Neuronal stem cell (in vitro differentiated cells): Measurements from ENCODE around the gene CYS1. TPM values are rescaled to one million over a fixed set of nuclear protein-coding genes. Genes with fewer than 3 reads are reported as not detected.

Source experiments
- DNase-seq: peaks from one replicate; pipeline ENCODE4 v3.0.0-alpha.2; 2013; ENCODE audit warnings: low spot score
- H2AFZ ChIP-seq: one replicate; pipeline ENCODE4 v1.6.1; 2013; ENCODE audit warnings: mild to moderate bottlenecking, low read length, inconsistent platforms
- H2AK5ac ChIP-seq: 2 replicates; pipeline ENCODE4 v1.6.1; 2013; ENCODE audit warnings: low read depth, mild to moderate bottlenecking, inconsistent platforms, low read length, moderate library complexity, mixed read lengths
- H2BK120ac ChIP-seq: 2 replicates; pipeline ENCODE4 v1.6.1; 2013; ENCODE audit warnings: low read depth, mild to moderate bottlenecking, inconsistent platforms, low read length, moderate library complexity, mixed read lengths
- H2BK12ac ChIP-seq: one replicate; pipeline ENCODE4 v1.6.1; 2013; ENCODE audit warnings: low read length, inconsistent platforms
- H2BK15ac ChIP-seq: 2 replicates; pipeline ENCODE4 v1.6.1; 2013; ENCODE audit warnings: mild to moderate bottlenecking, low read length, inconsistent platforms, mixed read lengths
- H2BK5ac ChIP-seq: one replicate; pipeline ENCODE4 v1.6.1; 2013; ENCODE audit warnings: inconsistent platforms, mild to moderate bottlenecking, low read length, moderate library complexity
- H3K14ac ChIP-seq: one replicate; pipeline ENCODE4 v1.6.1; 2013; ENCODE audit warnings: low read length, inconsistent platforms
- H3K18ac ChIP-seq: 2 replicates; pipeline ENCODE4 v1.6.1; 2013; ENCODE audit warnings: low read length, inconsistent platforms
- H3K23ac ChIP-seq: 2 replicates; pipeline ENCODE4 v1.6.1; 2013; ENCODE audit warnings: low read depth, mild to moderate bottlenecking, mixed read lengths, low read length, inconsistent platforms; ENCODE audit not compliant: poor library complexity
- H3K27ac ChIP-seq: replicated peaks from 3 replicates; pipeline ENCODE4 v1.5.1; 2013; ENCODE audit warnings: low read length, inconsistent platforms
- H3K27me3 ChIP-seq, 3 experiments: 2 replicates each; pipeline ENCODE4 v1.6.1; 2013; ENCODE audit warnings: low read length in 3 of 3, mild to moderate bottlenecking in 2 of 3, inconsistent platforms in 1 of 3, low read depth in 1 of 3, mixed read lengths in 1 of 3, moderate library complexity in 1 of 3; ENCODE audit not compliant: control insufficient read depth in 3 of 3, insufficient read depth in 3 of 3
- H3K36me3 ChIP-seq, 2 donors: replicated peaks in 1 of 2; 2 replicates each; pipeline ENCODE4 v1.6.1; 2013; ENCODE audit warnings: low read length in 2 of 2; ENCODE audit not compliant: control insufficient read depth in 2 of 2, insufficient read depth in 2 of 2
- H3K4ac ChIP-seq: 2 replicates; pipeline ENCODE4 v1.6.1; 2013; ENCODE audit warnings: inconsistent platforms, mild to moderate bottlenecking, low read length, moderate library complexity
- H3K4me1 ChIP-seq, 2 donors: 1 replicate in 1 of 2; 2 replicates in 1 of 2; pipeline ENCODE4 v1.6.1; 2013; ENCODE audit warnings: low read length in 2 of 2, low read depth in 1 of 2; ENCODE audit not compliant: control insufficient read depth in 2 of 2, insufficient read depth in 1 of 2
- H3K4me2 ChIP-seq: one replicate; pipeline ENCODE4 v1.6.1; 2013; ENCODE audit warnings: mild to moderate bottlenecking, low read length, inconsistent platforms; ENCODE audit not compliant: insufficient read depth, poor library complexity, severe bottlenecking
- H3K4me3 ChIP-seq, 2 donors: 2 replicates each; pipeline ENCODE4 v1.5.1; 2013; ENCODE audit warnings: low read length in 2 of 2, mild to moderate bottlenecking in 2 of 2, inconsistent platforms in 1 of 2, moderate library complexity in 1 of 2
- H3K79me1 ChIP-seq: one replicate; pipeline ENCODE4 v1.6.1; 2013; ENCODE audit warnings: low read depth, mild to moderate bottlenecking, inconsistent platforms, low read length, moderate library complexity
- H3K9ac ChIP-seq: one replicate; pipeline ENCODE4 v1.6.1; 2013; ENCODE audit warnings: mild to moderate bottlenecking, low read depth, low read length, inconsistent platforms; ENCODE audit not compliant: poor library complexity
- H3K9me3 ChIP-seq, 2 donors: replicated peaks in 1 of 2; 2 replicates each; pipeline versions ENCODE3 to v1.6.1; 2013; ENCODE audit warnings: low read length in 2 of 2, mild to moderate bottlenecking in 2 of 2, inconsistent platforms in 1 of 2, low read depth in 1 of 2, mixed read lengths in 1 of 2, moderate library complexity in 1 of 2; ENCODE audit not compliant: control insufficient read depth in 2 of 2, insufficient read depth in 1 of 2
- H4K8ac ChIP-seq: one replicate; pipeline ENCODE4 v1.6.1; 2013; ENCODE audit warnings: low read depth, mild to moderate bottlenecking, inconsistent platforms, low read length, moderate library complexity
- H4K91ac ChIP-seq: one replicate; pipeline ENCODE4 v1.6.1; 2013; ENCODE audit warnings: low read length, low read depth, mild to moderate bottlenecking, inconsistent platforms; ENCODE audit not compliant: poor library complexity
- WGBS, 2 donors: extraction: QIAGEN DNeasy Blood & Tissue Kit; methylation state at CpG; one replicate each; pipeline ENCODE4 v1.1.7; 2013; ENCODE audit warnings: missing lambda C conversion rate in 2 of 2, mixed read lengths in 1 of 2; ENCODE audit not compliant: insufficient read length in 2 of 2, insufficient replicate concordance in 1 of 2; ENCODE audit errors: extremely low coverage in 2 of 2; 5-methylcytosine and 5-hydroxymethylcytosine counted together
- small RNA-seq: library from polyadenylated mRNA; stranded (forward); fragments of <200 nt; extraction: miRNeasy Mini kit (QIAGEN cat#:217004); gene quantifications from one replicate; pipeline ENCODE3, GENCODE V24; 2013; ENCODE audit not compliant: insufficient read depth

CYS1 gene

DNA sequence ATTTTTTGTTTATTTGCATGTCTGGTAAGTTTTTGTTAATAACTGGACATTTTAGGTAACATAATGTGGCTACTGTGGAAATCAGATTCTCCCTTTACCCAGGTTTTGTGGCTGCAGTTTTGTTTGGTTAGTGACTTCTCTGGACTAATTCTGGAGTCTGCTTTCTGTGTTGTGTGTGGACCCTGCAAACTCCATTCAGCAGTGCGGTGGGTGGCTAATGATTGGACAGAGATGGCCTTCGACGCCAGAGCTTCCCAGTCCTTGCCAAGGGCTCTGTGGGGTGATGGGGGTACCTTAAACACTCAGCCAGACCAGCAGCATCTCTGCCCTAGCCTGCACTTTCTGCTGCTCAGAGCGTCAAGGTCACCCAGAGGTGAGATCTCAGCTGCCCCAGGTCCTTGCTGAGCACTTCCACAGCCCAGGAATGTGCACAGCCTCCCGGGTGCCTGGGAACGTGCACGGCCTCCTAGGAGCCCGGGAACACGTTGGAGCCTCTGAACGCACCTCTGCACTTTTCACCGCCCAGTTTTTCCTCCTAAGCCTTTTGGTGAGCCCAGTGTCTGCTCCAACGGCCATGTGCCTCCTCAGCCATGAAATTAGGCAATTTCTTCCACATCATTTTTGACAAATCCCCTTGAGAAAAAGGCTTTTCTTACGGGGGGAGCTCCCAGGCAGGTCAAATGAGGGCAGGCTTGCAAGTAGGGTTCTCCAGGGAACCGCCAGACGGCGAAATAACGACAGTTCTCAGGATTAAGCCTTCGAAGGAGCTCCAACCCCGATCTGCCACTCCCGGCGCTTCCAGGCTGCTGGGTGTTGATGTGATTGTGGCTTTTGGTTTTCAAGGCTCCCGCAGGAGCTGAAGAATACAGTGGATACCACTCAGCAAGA lies 72.0 kb downstream of the CYS1 start:
- H3K23ac ChIP-seq, result no peak overlapping the region
- peaks cover 0 to 1% (median 0%) of the 10 kb centered on the region in 3 experiments for H3K27me3 ChIP-seq
- no peak overlapping the region for H3K4me3 ChIP-seq
- no peak overlapping the region for H4K8ac ChIP-seq
- peaks cover 1 to 2% of the 10 kb centered on the region in 2 donors for H3K9me3 ChIP-seq
- no peak overlapping the region for H2BK15ac ChIP-seq
- no peak overlapping the region for H3K4ac ChIP-seq
- peak overlapping the region; percentile 23 for H3K18ac ChIP-seq
- DNase-seq, result no peak
- H2AFZ ChIP-seq, result no peak overlapping the region
- peaks cover 5 to 13% of the 10 kb centered on the region in 2 donors for H3K4me1 ChIP-seq
- H3K9ac ChIP-seq, result no peak overlapping the region
- H3K27ac ChIP-seq, result no peak overlapping the region
- H2BK120ac ChIP-seq, result no peak overlapping the region
- no peak overlapping the region for H3K4me2 ChIP-seq
- H3K79me1 ChIP-seq, result peaks cover 5% of the 10 kb centered on the region
- no peak overlapping the region for H4K91ac ChIP-seq
- no peak overlapping the region for H3K14ac ChIP-seq
- no peak overlapping the region for H2AK5ac ChIP-seq
- no CpG with 5 or more reads among the region's 22 CpGs for WGBS, 2 donors
- H2BK5ac ChIP-seq, result no peak overlapping the region
- H2BK12ac ChIP-seq, result no peak overlapping the region
- H3K36me3 ChIP-seq, result no peaks in the 10 kb centered on the region

DNA sequence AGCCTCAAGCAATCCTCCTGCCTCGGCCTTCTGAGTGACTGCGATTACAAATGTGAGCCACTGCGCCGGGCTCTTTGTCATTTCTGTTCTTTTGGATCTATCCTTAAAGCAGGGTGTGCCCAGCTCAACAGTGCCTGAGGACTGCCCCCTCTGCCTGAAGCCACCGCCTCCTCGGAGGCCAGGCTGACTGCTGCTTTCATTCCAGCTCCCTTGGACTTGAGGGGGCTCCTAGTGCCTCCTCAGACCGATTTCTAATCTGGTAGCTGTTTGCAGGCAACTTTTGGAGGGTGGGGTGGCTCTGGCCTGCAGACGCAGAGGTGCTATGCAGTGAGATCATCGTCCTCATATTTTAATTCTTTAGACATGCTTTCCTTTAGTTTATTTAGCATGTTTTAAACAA lies 72.8 kb downstream of the CYS1 start:
- Histone ChIP-seq H3K14ac (no peak overlapping the region), H3K9me3 (peaks cover 0 to 2% of the 10 kb centered on the region in 2 donors), H2AK5ac (no peak overlapping the region), H3K9ac (no peak overlapping the region), H3K4me2 (no peak overlapping the region), H3K4ac (no peak overlapping the region), H3K27ac (no peak overlapping the region), H2AFZ (peak overlapping the region; percentile 5), H2BK120ac (no peak overlapping the region), H3K36me3 (no peaks in the 10 kb centered on the region), H2BK15ac (no peak overlapping the region), H3K18ac (no peak overlapping the region), H3K4me1 (peaks cover 5 to 13% of the 10 kb centered on the region in 2 donors), H2BK12ac (no peak overlapping the region), H3K27me3 (peaks cover 0 to 1% (median 0%) of the 10 kb centered on the region in 3 experiments), H2BK5ac (no peak overlapping the region), H3K4me3 (no peak overlapping the region), H3K79me1 (peaks cover 4% of the 10 kb centered on the region), H3K23ac (no peak overlapping the region), H4K91ac (no peak overlapping the region), H4K8ac (no peak overlapping the region)
- DNase-seq, result no peak
- no CpG with 5 or more reads among the region's 9 CpGs for WGBS, 2 donors

Small RNA genes lying within 50 kb of the gene (small RNA-seq; reads per million reads assigned to genes)
- not detected for gene RF00568
